NCI-H82 treated with DMSO at 0.1 percent for 48 hours (cell line): ENCODE results near the gene BPHL.
"Not testable (repeated sequence)": the region's sequence is repeated elsewhere in the genome, so short reads cannot be mapped to it uniquely, and the experiment has no call there.

Experiments used
- DNase-seq: peaks from one replicate; lab custom pipeline; 2025; ENCODE audit not compliant: unreplicated experiment; lab: John Stamatoyannopoulos, UW

The BPHL gene

GRCh38 chr6:3155416-3155815, 36.9 kb downstream of the BPHL start:
- DNase-seq, result not testable (repeated sequence)

- not testable (repeated sequence) for DNase-seq
Measured at GRCh38 chr6:3156184-3157130, 37.9 kb downstream of the BPHL start.

GRCh38 chr6:3157131-3157933, 38.8 kb downstream of the BPHL start, which contains the start of gene TUBB2A:
Gene TUBB2A (minus strand): TSS chr6:3157544. CDS start chr6:3157463, 81 bp downstream.
- DNase-seq, result no peak

DNA sequence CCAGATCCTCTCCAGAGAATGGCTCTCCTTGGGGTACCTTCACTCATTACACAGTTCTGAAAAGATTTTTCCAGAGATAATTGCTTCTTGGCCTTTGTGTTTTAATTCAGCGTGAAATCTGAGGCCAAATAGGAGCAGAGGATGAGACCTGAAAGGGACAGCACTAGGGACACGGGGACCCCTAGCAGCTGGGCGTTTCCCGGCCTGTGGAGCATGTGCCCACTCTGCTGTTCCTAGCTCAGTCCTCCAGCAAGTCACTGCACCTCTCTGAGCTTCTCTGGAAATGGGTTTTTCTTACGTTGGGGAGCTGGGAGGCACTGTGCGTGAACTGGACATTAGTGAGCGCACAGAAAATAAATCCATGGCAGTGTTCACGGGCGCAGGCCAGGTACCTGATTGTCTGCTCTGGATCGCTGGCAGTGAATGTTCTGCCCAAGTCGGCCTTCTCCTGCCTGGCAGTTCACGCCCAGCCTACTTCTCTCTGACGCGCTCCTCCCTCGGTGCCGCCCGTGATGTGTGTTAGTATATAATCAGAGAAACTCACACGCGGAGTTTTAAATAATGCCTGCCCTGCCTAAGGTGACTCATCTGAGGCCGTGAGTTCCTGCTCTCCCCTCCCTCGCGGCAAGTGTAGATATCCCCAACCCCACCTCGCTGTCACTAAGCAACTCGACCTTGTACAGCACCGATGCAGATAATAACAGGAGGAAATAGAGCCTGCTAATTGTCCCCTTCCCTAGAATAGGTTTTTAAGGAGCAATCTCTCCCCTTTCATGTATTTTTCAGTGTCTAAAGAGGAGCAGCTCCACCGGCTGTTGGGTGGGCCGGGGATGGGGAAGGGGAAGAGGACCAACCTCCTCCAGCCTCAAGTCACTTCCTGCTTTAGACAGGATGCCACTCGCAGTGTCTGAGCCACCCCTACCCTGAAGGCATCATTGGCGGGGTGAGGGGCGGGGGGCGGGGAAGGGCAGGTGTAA, 41.6 kb downstream of the BPHL start:
- no peak for DNase-seq

DNA sequence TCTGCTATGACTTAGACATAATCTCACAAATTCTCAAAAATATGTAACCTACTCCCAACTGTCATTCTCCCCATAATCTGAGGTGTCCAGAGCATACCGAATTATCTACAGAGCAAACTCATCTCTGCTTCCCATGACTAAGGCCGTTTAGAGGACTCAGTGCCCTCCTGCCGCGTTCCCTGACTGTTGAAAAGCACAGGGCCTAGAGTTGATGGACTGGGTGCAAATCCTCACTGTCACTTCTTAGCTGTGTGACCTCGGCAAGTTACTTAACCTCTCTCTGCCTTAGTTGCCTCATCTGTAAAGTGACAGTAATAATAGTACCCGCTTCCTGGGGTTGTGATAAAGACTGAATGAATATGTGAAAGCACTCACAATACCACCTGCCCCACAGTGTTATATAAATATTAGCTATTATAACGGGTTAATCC, 43.6 kb downstream of the BPHL start:
- no peak for DNase-seq

GRCh38 chr6:3162565-3163247, 44.2 kb downstream of the BPHL start:
- peak; percentile 55 for DNase-seq

DNA sequence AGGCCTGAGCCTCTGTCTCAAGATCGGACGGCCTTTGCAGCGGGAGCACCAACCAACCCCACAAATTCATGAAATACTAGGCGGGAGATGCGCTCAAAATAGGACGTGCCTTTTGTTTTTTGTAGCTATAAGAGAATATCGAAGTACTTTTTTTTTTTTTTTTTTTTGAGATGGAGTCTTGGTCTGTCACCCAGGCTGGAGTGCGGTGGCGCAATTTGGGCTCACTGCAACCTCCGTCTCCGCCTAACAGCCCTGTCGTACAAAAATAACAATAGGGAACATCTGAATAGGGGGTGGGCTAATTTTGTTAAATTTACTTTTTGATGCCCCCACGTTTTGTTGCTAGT, 44.7 kb downstream of the BPHL start:
- no peak for DNase-seq

GRCh38 chr6:3164388-3164787, 45.9 kb downstream of the BPHL start:
- DNase-seq, result no peak

- no peak for DNase-seq
Measured at GRCh38 chr6:3165631-3166534, 47.4 kb downstream of the BPHL start.

GRCh38 chr6:3166535-3167225, 48.2 kb downstream of the BPHL start:
- DNase-seq, result not testable (repeated sequence)

DNA sequence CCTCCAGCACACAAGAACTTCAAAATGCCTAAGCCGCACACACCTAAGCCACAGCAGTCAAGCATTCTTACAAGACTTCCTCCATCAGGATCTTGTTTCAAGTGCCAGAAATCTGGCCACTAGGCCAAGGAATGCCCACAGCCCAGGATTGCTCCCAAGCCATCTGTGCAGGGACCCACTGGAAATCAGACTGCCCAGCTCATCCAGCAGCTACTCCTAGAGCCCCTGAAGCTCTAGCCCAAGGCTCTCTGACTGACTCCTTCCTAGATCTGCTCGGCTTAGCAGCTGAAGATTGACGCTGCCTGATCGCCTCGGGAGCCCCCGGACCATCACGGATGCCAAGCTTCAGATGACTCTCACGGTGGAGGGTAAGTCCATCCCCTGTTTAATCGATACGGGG, 49.5 kb downstream of the BPHL start:
- not testable (repeated sequence) for DNase-seq

DNA sequence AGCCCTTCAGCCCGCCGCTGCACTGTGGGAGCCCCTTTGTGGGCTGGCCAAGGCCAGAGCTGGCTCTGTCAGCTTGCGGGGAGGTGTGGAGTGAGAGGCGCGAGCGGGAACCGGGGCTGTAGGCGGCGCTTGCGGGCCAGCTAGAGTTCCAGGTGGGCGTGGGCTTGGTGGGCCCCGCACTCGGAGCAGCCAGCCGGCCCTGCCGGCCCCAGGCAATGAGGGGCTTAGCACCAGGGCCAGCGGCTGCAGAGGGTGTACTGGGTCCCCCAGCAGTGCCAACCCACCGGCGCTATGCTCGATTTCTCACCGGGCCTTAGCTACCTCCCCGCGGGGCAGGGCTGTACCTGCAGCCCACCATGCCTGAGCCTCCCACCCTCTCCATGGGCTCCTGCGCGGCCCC, 52.2 kb downstream of the BPHL start:
- DNase-seq, result not testable (repeated sequence)

- DNase-seq, result not testable (repeated sequence)
Measured at GRCh38 chr6:3171313-3172175, 53.0 kb downstream of the BPHL start.

- DNase-seq, result not testable (repeated sequence)
Measured at GRCh38 chr6:3172789-3173188, 54.3 kb downstream of the BPHL start.

- not testable (repeated sequence) for DNase-seq
Measured at GRCh38 chr6:3173636-3174089, 55.2 kb downstream of the BPHL start.

DNA sequence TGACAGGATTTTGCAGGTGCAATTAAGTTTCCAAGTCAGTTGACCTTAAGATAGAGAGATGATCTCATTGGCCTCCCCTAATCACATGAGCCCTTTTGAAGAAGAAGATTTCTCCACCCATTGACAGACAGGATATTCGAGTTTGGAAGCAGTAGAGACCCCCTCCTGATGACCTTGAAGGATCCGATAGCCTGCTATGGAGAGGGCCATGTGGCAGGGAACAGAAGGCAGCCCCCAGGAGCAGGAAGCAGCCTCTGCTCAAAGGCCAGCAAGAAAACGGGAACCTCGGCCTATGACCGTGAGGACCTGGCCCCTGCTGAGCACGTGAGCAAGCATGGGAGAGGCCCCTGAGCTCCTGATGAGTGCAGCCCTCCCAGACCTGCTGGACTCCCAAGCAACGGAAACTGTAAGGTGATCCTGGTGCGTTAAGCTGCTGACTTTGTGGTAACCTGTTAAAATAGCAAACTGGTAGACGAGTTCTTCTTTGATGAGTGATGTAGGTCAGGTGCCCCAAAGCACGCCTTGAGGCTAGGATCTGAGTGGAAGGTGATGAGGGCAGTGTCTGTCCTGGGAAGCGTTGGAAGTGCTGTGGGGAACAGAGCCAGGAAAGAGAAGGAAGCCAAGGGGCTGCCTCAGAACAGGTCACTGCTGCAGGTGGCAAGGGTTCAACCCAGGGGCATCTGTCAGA, 57.3 kb downstream of the BPHL start:
- no peak for DNase-seq
